Naive B cell (primary cell): ENCODE data around the gene ZNF629. TPM values are rescaled to one million over a fixed set of nuclear protein-coding genes. Genes with fewer than 3 reads are reported as not detected.

Source experiments
- ATAC-seq, 2 donors: fragments of 150-1000 bp; cut with Tn5 transposase; 2 replicates each; pipeline ENCODE4 v1.10.0; 2021; ENCODE audit warnings: low read depth in 2 of 2, mild to moderate bottlenecking in 2 of 2, moderate library complexity in 2 of 2
- DNase-seq: peaks from one replicate; pipeline ENCODE4 v3.0.0; 2022
- H3K27ac Mint-ChIP-seq, 6 donors: one replicate each; pipeline ENCODE4 v1.8.0; 2020 to 2022; ENCODE audit warnings: mild to moderate bottlenecking in 6 of 6, mixed read lengths in 6 of 6, moderate library complexity in 5 of 6, inconsistent platforms in 2 of 6
- H3K27me3 Mint-ChIP-seq, 3 donors: one replicate each; pipeline ENCODE4 v1.8.0; 2021 to 2022; ENCODE audit warnings: mixed read lengths in 3 of 3, mild to moderate bottlenecking in 1 of 3
- H3K36me3 Mint-ChIP-seq, 2 donors: one replicate each; pipeline ENCODE4 v1.8.0; 2020 to 2022; ENCODE audit warnings: mixed read lengths in 2 of 2, inconsistent platforms in 1 of 2, mild to moderate bottlenecking in 1 of 2
- H3K4me1 Mint-ChIP-seq, 3 donors: one replicate each; pipeline ENCODE4 v1.8.0; 2020 to 2022; ENCODE audit warnings: mixed read lengths in 3 of 3, inconsistent platforms in 1 of 3, mild to moderate bottlenecking in 1 of 3, moderate library complexity in 1 of 3
- H3K4me3 Mint-ChIP-seq, 8 donors: one replicate each; pipeline ENCODE4 v1.8.0; 2020 to 2022; ENCODE audit warnings: mild to moderate bottlenecking in 8 of 8, mixed read lengths in 8 of 8, moderate library complexity in 8 of 8, inconsistent platforms in 2 of 8
- H3K9me3 Mint-ChIP-seq, 7 donors: one replicate each; pipeline ENCODE4 v1.8.0; 2020 to 2022; ENCODE audit warnings: mixed read lengths in 7 of 7, mild to moderate bottlenecking in 5 of 7, inconsistent platforms in 2 of 7, moderate library complexity in 1 of 7
- polyA plus RNA-seq, 6 donors: library from polyadenylated mRNA; unstranded; fragments of 300-500 nt; fragmentation: Illumina TruSeq; gene quantifications; one replicate each; pipeline ENCODE4 v1.2.3, GENCODE V29; 2021; ENCODE audit warnings: low read depth in 6 of 6

Gene ZNF629
- polyA plus RNA-seq, 6 donors from 2014 or later, result 0.23 to 1.4 (median 0.45) TPM; not detected in 1

DNA sequence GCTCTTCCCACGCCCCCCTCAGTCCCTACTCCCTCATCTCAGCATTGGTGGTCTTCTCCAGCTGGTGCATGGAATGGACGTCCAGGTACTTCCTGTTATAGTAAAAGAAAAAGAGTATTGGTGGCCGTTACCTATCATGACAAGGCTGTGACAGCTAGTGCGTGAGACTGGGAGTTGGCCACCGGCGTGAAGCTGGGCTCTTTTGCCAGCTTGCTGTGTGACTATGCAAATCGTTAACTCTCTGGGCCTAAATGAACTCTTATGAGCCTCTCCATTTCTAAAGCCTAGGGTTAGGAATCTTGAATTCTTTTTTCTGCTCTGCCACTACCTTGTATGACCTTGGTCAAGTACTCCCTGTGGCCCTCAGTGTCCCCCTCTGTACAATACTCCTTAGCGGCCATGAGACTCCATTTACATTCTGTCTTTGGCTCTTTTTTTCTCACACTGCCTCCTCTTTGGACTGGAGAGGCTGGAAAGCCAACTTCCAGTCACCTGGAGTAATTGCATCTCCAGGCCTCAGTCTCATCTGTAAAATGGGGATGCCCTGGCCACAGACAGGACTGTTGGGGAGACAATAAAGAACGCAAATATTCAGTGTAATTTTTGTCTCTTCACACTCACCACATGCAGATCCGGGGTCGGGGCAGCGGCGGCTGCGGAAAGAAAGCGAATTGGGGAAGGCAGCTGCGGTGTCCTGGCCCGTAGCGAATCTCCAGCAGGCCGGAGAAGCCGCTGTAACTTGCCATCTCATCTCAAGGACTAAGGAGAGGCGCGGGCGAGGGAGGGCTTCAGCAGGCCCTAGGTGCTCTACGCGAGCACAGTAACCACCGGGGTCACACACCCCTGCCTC is 26.2 kb downstream of the ZNF629 start:
- Mint-ChIP-seq H3K27me3 (no peaks in the 10 kb centered on the region), H3K4me1 (peaks cover 29 to 41% (median 38%) of the 10 kb centered on the region in 3 donors), H3K9me3 (no peaks in the 10 kb centered on the region), H3K36me3 (peaks cover 0 to 4% of the 10 kb centered on the region in 2 donors), H3K27ac (peak overlapping the region; percentile 60 to 99 (median 94)), H3K4me3 (peak overlapping the region; percentile 93 to 98 (median 98))
- DNase-seq (no peak), ATAC-seq (no peak)

DNA sequence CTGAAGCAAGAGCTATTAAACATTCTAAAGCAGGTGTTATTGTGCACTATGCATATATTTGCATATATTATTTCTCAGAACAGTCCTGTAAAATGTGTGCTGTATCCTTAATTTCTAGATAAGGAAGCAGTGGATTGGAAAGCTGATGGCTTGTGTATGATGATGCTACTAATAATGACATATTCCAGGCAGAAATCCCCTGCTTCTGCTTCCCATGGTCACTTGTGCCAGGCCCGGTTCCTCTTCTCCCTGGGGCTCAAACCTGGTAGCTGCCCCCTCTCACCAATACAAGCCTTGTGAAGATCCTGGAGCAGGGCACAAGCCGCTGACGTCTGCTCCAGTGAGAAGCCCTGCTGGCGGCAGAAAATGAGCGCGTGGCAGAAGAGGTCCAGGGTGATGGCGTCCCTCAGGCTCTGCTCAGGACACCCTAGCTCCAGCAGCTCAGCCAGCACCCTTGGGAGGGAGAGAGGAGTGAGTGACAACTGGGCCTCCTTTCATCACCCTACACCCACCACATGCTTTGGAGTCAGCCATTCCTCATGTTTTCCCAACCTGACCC is 26.9 kb downstream of the ZNF629 start:
- Mint-ChIP-seq H3K27me3 (no peaks in the 10 kb centered on the region), H3K4me3 (peak overlapping the region in 5 of 8 donors; percentile 6 to 98 (median 93)), H3K36me3 (no peaks in the 10 kb centered on the region), H3K9me3 (no peaks in the 10 kb centered on the region), H3K27ac (peak overlapping the region in 1 of 6 donors; percentile 90), H3K4me1 (peaks cover 26 to 41% (median 38%) of the 10 kb centered on the region in 3 donors)
- DNase-seq (no peak), ATAC-seq (no peak)

DNA sequence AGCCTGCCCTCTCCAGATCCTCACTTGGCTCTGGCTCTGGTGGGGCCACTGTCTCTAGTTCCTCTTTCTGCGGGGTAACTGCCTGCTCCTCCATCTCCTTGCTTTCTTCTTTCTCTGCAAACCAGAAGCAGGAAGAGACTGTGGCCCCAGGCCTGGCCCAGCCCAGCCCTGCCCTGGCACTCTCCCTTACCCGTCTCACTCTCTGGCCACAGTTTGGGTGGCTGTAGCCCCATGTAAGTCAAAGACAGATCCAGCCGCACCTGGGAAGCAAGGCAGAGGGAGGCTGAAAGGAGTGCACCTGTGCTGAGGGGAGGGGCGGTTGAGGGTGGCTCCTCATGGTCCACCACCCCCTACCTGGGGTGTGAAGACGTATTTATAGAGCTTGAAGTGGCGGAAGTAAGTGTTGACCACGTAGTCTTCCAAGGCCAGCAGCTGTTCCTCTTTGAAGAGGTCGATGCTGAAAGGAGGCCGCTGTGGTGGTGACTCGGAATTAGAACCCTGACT is 28.0 kb downstream of the ZNF629 start:
- DNase-seq, result no peak
- peaks cover 26 to 41% (median 38%) of the 10 kb centered on the region in 3 donors for H3K4me1 Mint-ChIP-seq
- no peak for ATAC-seq
- H3K4me3 Mint-ChIP-seq, result peak overlapping the region in 4 of 8 donors; percentile 12 to 98 (median 60)
- no peaks in the 10 kb centered on the region for H3K36me3 Mint-ChIP-seq
- peak overlapping the region in 3 of 6 donors; percentile 17 to 85 (median 76) for H3K27ac Mint-ChIP-seq
- H3K9me3 Mint-ChIP-seq, result no peaks in the 10 kb centered on the region
- H3K27me3 Mint-ChIP-seq, result no peaks in the 10 kb centered on the region

DNA sequence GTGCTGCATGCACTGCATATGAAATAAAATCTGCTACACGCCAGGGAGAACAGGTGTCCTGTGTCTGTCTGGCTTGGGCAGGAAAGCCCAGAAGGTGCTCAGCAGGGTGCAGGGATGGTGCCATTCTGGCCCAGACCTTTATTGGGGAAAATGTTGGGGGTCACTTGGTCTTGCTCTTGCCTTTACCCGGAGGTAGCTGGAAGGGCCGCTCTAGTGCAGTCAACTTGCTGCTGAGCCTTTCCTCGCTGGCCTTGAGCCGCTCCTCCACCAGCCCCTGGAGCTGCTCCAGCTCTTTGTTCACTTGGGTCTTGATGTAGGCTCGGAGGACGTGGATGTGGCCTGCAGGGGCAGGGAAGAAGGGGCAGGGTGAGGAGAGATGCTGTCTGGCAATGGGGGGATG is 29.7 kb downstream of the ZNF629 start:
- H3K9me3 Mint-ChIP-seq, result no peaks in the 10 kb centered on the region
- no peak for DNase-seq
- H3K4me1 Mint-ChIP-seq, result peaks cover 16 to 27% (median 23%) of the 10 kb centered on the region in 3 donors
- H3K36me3 Mint-ChIP-seq, result no peaks in the 10 kb centered on the region
- no peaks in the 10 kb centered on the region for H3K27me3 Mint-ChIP-seq
- ATAC-seq, result no peak
- peak overlapping the region in 1 of 8 donors; percentile 35 for H3K4me3 Mint-ChIP-seq
- peak overlapping the region in 2 of 6 donors; percentile 59 to 76 for H3K27ac Mint-ChIP-seq

DNA sequence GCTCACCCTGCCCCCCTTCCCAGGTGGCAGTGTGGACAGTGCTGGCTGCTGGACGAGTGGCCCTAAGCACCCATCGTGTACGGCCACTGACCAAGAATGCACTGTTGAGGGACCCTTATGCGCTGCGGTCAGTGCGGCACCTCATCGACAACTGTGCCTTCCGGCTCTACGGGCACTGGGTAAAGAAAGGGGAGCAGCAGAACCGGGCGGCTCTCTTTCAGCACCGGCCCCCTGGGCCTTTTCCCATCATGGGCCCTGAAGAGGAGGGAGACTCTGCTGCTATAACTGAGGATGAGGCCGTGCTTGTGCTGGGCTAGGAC is 30.3 kb downstream of the ZNF629 start:
- H3K4me3 Mint-ChIP-seq, result no peak overlapping the region
- H3K9me3 Mint-ChIP-seq, result no peaks in the 10 kb centered on the region
- no peak for ATAC-seq
- no peak for DNase-seq
- H3K27ac Mint-ChIP-seq, result no peak overlapping the region
- H3K27me3 Mint-ChIP-seq, result no peaks in the 10 kb centered on the region
- peaks cover 16 to 27% (median 23%) of the 10 kb centered on the region in 3 donors for H3K4me1 Mint-ChIP-seq
- H3K36me3 Mint-ChIP-seq, result peaks cover 0 to under 1% of the 10 kb centered on the region in 2 donors

DNA sequence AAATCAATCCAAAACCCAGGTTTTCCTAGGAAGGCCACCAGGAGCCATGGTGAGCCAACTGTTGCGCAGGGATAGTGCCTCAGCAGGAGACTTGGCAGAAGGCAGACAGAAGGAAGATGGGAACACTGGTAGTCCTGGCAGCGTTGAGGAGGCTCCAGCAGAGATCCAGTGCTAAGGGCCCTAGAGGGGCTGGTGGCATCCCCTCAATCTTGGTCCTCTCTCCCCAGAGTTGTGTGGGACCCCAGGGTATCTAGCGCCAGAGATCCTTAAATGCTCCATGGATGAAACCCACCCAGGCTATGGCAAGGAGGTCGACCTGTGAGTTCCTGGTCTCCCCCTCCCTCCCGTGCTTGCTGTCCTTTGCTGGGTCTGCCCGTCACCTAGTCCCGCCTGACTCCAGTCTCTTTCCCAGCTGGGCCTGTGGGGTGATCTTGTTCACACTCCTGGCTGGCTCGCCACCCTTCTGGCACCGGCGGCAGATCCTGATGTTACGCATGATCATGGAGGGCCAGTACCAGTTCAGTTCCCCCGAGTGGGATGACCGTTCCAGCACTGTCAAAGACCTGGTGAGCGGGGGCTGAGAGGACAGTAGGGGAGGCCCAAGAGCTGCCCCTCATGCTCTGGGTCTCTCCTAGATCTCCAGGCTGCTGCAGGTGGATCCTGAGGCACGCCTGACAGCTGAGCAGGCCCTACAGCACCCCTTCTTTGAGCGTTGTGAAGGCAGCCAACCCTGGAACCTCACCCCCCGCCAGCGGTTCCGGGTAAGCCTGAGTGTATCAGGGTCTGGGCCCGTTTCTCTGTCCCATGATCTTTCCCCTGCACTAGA is 30.8 kb downstream of the ZNF629 start:
- ATAC-seq (no peak), DNase-seq (no peak)
- H3K27ac Mint-ChIP-seq, result peak overlapping the region in 1 of 6 donors; percentile 42
- peaks cover 5 to 6% of the 10 kb centered on the region in 2 donors for H3K36me3 Mint-ChIP-seq
- H3K27me3 Mint-ChIP-seq, result no peaks in the 10 kb centered on the region
- H3K9me3 Mint-ChIP-seq, result no peaks in the 10 kb centered on the region
- H3K4me1 Mint-ChIP-seq, result peaks cover 19 to 29% (median 24%) of the 10 kb centered on the region in 3 donors
- H3K4me3 Mint-ChIP-seq, result peak overlapping the region in 1 of 8 donors; percentile 21

DNA sequence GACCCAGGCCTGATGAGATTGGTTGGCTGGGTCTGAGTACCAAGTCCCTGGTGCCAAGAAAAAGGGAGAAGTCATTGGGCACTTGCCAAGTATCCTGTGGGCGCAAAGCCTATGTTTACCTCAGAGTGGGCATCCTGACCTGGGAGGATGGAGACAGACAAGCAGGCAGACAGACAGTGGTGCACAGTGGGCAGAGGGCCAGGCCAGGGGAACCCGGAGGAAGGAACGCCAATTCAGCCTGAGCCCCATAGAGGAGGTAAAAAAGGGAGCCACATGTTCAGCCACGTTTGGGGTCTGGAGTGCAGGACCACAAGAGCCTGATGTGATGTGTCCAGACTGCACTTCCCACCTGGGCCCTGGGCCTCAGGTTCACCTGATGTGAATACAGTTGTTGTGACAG is 33.4 kb downstream of the ZNF629 start:
- Mint-ChIP-seq H3K9me3 (no peaks in the 10 kb centered on the region), H3K27me3 (no peaks in the 10 kb centered on the region), H3K4me1 (peaks cover 12 to 28% (median 18%) of the 10 kb centered on the region in 3 donors), H3K27ac (peak overlapping the region in 1 of 6 donors; percentile 14), H3K36me3 (peaks cover 5 to 8% of the 10 kb centered on the region in 2 donors), H3K4me3 (no peak overlapping the region)
- no peak for ATAC-seq
- DNase-seq, result no peak

DNA sequence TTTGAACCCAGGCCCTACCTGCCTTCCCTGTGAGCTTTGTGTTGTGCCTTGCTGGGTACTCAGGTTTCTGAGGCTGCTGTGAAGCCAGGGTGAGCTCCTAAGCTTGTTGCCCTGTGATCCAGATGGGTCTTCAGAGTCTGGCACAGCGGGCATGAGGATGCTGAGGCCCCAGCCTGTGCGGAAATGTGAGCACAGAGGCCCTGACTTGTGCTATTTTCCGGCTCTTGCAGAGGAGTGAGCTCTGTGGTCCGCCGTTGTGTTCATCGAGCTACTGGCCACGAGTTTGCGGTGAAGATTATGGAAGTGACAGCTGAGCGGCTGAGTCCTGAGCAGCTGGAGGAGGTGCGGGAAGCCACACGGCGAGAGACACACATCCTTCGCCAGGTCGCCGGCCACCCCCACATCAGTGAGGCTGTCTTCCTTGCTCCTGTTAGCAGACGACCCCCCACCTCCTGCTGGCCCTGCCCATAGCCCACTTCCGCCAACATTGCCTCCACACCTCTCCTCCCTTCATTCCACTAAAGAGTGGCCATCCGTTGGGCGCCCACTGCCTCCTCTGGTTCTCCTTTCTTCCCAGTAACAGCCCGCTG is 36.0 kb downstream of the ZNF629 start:
- Mint-ChIP-seq H3K27me3 (no peaks in the 10 kb centered on the region), H3K36me3 (peaks cover 5 to 8% of the 10 kb centered on the region in 2 donors), H3K27ac (no peak overlapping the region), H3K4me3 (peak overlapping the region in 4 of 8 donors; percentile 20 to 92 (median 36)), H3K9me3 (no peaks in the 10 kb centered on the region), H3K4me1 (peaks cover 23 to 32% (median 29%) of the 10 kb centered on the region in 3 donors)
- DNase-seq (no peak), ATAC-seq (no peak)

DNA sequence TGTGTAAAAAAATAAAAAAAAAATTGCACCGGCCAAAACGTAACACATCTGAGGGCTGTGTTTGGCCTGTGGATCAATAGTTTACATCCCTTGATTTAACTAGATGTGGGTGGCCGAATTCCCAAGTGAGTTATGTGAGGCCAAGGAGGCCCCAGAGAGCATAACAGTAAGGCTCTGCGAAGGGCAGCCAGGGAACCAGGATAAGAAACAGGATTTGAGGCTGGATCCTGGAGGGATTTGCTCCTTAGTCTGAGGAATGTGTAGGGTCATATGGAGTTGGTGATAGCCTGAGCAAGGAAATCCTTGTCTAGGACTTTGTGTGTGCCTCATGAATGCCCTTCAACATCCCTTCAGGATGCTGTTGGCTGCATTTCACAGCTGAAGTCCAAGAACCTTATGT is 36.8 kb downstream of the ZNF629 start:
- DNase-seq, result no peak
- Mint-ChIP-seq H3K27ac (peak overlapping the region in 1 of 6 donors; percentile 33), H3K4me1 (peaks cover 23 to 32% (median 29%) of the 10 kb centered on the region in 3 donors), H3K27me3 (no peaks in the 10 kb centered on the region), H3K36me3 (peaks cover 5 to 8% of the 10 kb centered on the region in 2 donors), H3K9me3 (no peaks in the 10 kb centered on the region), H3K4me3 (peak overlapping the region in 7 of 8 donors; percentile 9 to 96 (median 92))
- ATAC-seq, result no peak

DNA sequence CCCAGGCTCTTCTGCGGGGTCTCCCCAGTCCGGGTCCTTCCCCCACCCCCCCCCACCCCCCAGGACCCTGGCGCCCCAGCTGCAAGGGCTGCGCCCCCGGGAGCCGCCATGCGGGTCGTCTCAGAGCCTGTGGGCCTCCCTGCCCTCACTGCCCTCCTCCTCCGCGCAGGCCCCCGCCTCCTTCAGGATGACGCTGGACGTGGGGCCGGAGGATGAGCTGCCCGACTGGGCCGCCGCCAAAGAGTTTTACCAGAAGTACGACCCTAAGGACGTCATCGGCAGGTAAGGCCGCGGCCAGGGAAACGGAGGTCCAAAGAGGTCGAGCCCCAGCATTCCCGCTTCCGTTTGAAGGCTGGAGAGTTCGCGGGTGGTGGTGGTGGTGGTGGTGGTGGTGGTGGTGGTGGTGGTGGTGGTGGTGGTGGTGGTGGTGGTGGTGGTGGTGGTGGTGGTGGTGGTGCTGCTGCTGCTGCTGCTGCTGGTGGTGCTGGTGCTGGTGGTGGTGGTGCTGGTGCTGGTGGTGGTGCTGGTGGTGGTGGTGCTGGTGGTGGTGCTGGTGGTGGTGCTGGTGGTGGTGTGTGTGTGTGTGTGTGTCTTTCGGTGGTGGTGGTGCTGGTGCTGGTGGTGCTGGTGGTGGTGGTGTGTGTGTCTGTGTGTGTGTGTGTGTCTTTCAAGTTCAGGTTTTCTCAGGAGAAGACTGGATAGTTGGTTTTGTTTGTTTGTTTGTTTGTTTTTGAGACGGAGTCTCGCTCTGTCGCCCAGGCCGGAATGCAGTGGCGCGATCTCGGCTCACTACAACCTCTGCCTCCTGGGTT is 38.2 kb downstream of the ZNF629 start:
- H3K27ac Mint-ChIP-seq, result peak overlapping the region in 4 of 6 donors; percentile 76 to 95 (median 87)
- peaks cover 5 to 8% of the 10 kb centered on the region in 2 donors for H3K36me3 Mint-ChIP-seq
- H3K27me3 Mint-ChIP-seq, result no peaks in the 10 kb centered on the region
- peaks cover 23 to 32% (median 29%) of the 10 kb centered on the region in 3 donors for H3K4me1 Mint-ChIP-seq
- DNase-seq, result no peak
- no peak for ATAC-seq
- H3K4me3 Mint-ChIP-seq, result peak overlapping the region; percentile 88 to 97 (median 94)
- H3K9me3 Mint-ChIP-seq, result no peaks in the 10 kb centered on the region

DNA sequence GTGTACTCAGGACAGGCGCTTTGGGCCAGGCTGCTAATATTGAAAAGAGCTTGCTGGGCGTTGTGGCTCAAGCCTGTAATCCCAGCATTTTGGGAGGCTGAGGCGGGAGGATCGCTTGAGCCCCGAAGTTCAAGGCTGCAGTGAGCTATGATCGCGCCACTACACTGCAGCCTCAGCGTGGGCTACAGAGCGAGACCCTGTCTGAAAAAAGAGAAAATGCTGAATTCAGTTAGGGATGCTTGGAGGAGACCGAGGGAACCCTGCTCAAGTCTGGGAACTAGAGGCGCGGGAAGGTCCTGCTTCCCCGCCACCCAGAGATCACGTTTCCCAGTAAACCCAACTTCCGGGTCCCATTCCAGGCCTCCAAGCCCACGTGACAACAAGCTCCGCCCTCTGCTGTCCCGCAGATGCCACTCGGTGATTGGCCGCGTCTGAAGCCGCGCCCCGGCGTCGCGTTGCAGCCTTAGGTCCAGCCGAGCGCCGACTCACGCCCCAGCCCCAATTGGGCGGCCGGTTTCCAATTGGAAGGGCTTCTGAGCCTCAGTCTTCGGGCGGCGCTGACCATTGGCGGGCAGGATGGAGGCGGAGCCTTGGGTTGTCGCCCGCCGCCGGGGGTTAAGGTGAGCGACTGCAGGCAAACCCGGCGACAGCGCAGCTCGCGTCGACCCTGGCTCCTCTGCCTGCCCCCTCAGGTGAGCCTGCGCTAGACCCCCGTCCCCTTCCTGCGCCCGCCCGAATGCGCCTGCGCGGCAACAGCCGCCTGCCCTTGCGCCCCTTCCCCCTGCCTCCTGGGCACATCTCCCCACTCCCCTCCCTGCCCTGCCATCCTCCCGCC is 39.0 kb downstream of the ZNF629 start, which contains the start of gene PHKG2:
PHKG2 (plus strand) TSS at position 627 of the 835 bp plus-strand sequence. CDS start 396 bp downstream, outside the sequence.
- peak within 1 kb of the TSS; percentile 84 to 95 (median 88) for H3K27ac Mint-ChIP-seq
- H3K36me3 Mint-ChIP-seq, result peaks cover 5 to 8% of the 10 kb centered on the region in 2 donors
- no peaks in the 10 kb centered on the region for H3K27me3 Mint-ChIP-seq
- peak within 1 kb of the TSS; percentile 88 to 97 (median 94) for H3K4me3 Mint-ChIP-seq
- H3K4me1 Mint-ChIP-seq, result peaks cover 23 to 32% (median 29%) of the 10 kb centered on the region in 3 donors
- ATAC-seq, result peak; percentile 99
- H3K9me3 Mint-ChIP-seq, result no peaks in the 10 kb centered on the region
- DNase-seq, result peak; percentile 96
